Central memory CD8-positive, alpha-beta T cell (primary cell): ENCODE measurements around the gene LANCL1.

ENCODE experiments used
- ATAC-seq: fragments of 150-1000 bp; cut with Tn5 transposase; replicated peaks from 2 replicates; pipeline ENCODE4 v1.10.0; 2022; ENCODE audit warnings: mild to moderate bottlenecking, moderate FRiP score, moderate number of reproducible peaks; ENCODE audit not compliant: poor library complexity, severe bottlenecking; ENCODE audit errors: extremely low read depth
- DNase-seq, 2 donors: peaks; one replicate each; pipeline ENCODE4 v3.0.0; 2021; ENCODE audit warnings: low spot score in 2 of 2
- H3K27ac Mint-ChIP-seq: one replicate; pipeline ENCODE4 v1.8.0; 2022; ENCODE audit warnings: low read depth, mild to moderate bottlenecking, moderate library complexity, mixed read lengths
- H3K27me3 Mint-ChIP-seq: one replicate; pipeline ENCODE4 v1.8.0; 2022; ENCODE audit warnings: mixed read lengths
- H3K36me3 Mint-ChIP-seq: one replicate; pipeline ENCODE4 v1.8.0; 2022; ENCODE audit warnings: mild to moderate bottlenecking, moderate library complexity, mixed read lengths; ENCODE audit not compliant: insufficient read depth
- H3K4me1 Mint-ChIP-seq: one replicate; pipeline ENCODE4 v1.8.0; 2022; ENCODE audit warnings: mixed read lengths
- H3K4me3 Mint-ChIP-seq: one replicate; pipeline ENCODE4 v1.8.0; 2022; ENCODE audit warnings: mild to moderate bottlenecking, moderate library complexity, mixed read lengths
- H3K9me3 Mint-ChIP-seq: one replicate; pipeline ENCODE4 v1.8.0; 2022; ENCODE audit warnings: mixed read lengths

Gene LANCL1, protein sequence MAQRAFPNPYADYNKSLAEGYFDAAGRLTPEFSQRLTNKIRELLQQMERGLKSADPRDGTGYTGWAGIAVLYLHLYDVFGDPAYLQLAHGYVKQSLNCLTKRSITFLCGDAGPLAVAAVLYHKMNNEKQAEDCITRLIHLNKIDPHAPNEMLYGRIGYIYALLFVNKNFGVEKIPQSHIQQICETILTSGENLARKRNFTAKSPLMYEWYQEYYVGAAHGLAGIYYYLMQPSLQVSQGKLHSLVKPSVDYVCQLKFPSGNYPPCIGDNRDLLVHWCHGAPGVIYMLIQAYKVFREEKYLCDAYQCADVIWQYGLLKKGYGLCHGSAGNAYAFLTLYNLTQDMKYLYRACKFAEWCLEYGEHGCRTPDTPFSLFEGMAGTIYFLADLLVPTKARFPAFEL

DNA sequence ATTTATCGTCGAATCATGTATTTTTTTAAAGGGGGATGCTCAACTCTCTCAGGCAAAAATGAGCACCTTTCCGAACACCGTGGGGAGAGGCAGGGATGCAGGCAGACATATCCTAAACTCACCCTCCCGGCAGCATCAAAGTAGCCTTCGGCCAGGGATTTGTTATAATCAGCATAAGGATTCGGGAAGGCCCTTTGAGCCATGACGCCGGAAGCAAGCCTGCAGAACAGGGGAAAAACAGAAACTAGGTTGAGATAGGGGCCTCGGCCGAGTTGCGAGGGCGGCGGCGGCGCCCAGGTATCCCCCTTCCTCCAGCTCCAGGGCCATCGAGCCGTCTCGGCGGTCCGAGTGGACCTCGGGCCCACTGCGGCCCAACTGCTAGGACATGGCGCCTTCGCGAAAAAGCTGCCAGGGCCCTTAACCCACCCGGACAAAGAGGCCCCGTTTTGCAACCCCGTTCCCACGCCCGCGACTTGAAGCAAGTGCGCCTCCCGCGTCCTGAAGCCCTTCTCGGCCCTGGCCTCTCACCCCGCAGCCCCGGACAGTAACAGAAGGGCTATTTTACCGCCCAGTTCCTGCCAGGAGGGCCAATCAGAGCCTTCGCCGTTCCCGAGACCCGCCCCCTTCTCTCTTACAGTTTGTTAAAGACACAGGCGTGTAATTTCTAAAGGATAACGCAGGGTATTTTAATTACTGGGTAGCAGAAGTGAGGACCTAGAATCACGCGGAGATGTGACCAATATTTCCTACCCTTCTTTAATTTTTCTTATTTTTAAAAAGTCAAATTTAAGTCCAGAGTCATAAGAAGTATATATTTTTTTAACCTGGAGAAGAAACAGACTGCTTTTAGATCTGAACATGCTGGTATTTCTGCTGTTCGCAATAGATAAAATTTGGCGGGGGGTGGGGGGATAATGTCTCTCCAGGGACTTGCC lies at the start of gene LANCL1:
LANCL1 (minus strand) TSS at position 566 of the 935 bp plus-strand sequence; CDS start at position 203, 363 bp downstream.
- no peaks in the 10 kb centered on the region for H3K27me3 Mint-ChIP-seq
- peak; percentile 61 to 66 for DNase-seq
- H3K9me3 Mint-ChIP-seq, result no peaks in the 10 kb centered on the region
- H3K4me1 Mint-ChIP-seq, result peaks cover 56% of the 10 kb centered on the region
- peaks cover 19% of the 10 kb centered on the region for H3K36me3 Mint-ChIP-seq
- H3K27ac Mint-ChIP-seq, result peak within 1 kb of the TSS; percentile 98
- peak; percentile 91 for ATAC-seq
- H3K4me3 Mint-ChIP-seq, result peak within 1 kb of the TSS; percentile 100

DNA sequence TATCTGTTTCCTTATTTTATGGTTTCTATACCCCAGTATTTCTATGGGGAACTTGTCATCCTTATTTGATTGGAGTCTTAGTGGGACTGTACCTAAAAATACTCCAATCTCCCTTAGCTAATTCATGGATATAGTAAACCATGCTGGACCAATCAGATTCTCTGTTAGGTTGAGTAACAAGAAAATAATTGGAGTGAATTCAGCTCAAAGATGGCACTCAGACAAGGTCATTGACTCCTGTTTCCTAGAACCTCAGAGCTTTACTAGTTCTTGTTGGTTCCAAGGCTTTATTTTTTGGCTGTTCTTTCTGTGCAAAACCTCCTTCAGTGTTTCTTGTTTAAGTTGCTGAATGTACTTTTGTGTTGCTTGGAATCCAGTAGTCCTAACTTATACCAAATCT lies 48.0 kb upstream of the LANCL1 start:
- Mint-ChIP-seq H3K9me3 (no peaks in the 10 kb centered on the region), H3K4me1 (no peaks in the 10 kb centered on the region), H3K27me3 (peaks cover 52% of the 10 kb centered on the region), H3K36me3 (no peaks in the 10 kb centered on the region), H3K4me3 (no peak overlapping the region), H3K27ac (no peak overlapping the region)
- ATAC-seq (no peak), DNase-seq (no peak)

DNA sequence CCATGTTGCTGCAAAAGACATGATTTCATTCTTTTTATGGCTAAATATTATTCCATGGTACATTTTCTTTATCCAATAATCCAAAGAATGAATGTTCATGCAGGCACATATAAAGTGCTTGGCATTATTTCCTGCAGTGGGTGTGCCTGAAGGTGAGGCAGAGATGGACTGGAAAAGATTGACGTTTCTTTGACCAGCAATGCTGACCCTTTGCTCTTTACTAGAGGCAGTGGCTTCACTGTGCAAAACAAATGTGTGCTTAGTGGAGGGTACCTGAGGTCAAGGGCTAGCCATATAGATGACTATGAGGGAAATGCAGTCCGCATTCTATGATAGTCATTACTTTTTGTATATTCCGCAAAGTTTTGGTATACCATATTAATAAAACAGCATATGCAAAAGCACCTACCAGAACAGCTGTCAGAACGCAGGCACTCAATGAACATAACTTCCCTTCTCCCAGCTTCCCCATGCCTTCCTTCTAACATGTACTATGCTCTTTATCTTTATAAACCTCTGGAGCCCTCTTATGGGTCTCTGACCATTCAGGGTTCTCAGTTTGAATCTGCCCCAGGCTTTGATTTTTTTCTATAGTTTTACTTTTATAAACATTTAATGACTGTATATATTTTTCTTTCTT lies 47.2 kb upstream of the LANCL1 start:
- Mint-ChIP-seq H3K4me3 (no peak overlapping the region), H3K27ac (no peak overlapping the region), H3K9me3 (no peaks in the 10 kb centered on the region), H3K36me3 (no peaks in the 10 kb centered on the region), H3K4me1 (no peaks in the 10 kb centered on the region), H3K27me3 (peaks cover 52% of the 10 kb centered on the region)
- DNase-seq, result no peak
- ATAC-seq, result no peak

DNA sequence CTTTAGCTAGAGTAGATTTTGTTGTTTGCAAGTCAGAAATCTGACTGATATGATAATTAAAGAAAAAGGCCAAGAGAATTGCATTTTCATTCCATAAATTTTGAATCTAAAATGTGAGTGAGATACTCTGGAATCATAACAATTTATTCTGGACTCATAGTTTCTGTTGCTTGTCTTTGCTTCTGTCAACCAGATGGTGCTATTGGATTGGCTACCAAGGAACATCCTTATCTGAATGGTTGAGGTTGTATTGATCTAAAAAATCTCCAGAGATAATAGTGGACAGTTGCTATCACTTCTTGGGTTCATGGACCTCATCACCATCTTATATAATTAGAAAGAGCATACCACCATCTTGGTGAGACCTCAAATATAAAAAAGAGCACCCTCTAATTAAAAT lies 45.8 kb upstream of the LANCL1 start:
- H3K27me3 Mint-ChIP-seq, result peaks cover 52% of the 10 kb centered on the region
- no peak for ATAC-seq
- H3K4me1 Mint-ChIP-seq, result no peaks in the 10 kb centered on the region
- no peaks in the 10 kb centered on the region for H3K9me3 Mint-ChIP-seq
- no peaks in the 10 kb centered on the region for H3K36me3 Mint-ChIP-seq
- H3K4me3 Mint-ChIP-seq, result no peak overlapping the region
- no peak overlapping the region for H3K27ac Mint-ChIP-seq
- DNase-seq, result no peak

GRCh38 chr2:210519594-210519993 lies 43.0 kb upstream of the LANCL1 start:
- peaks cover 57% of the 10 kb centered on the region for H3K27me3 Mint-ChIP-seq
- no peaks in the 10 kb centered on the region for H3K36me3 Mint-ChIP-seq
- no peak overlapping the region for H3K27ac Mint-ChIP-seq
- H3K4me3 Mint-ChIP-seq, result no peak overlapping the region
- no peak for DNase-seq
- no peak for ATAC-seq
- H3K4me1 Mint-ChIP-seq, result no peaks in the 10 kb centered on the region
- peaks cover 6% of the 10 kb centered on the region for H3K9me3 Mint-ChIP-seq

- no peak overlapping the region for H3K27ac Mint-ChIP-seq
- H3K9me3 Mint-ChIP-seq, result peaks cover 6% of the 10 kb centered on the region
- peaks cover 54% of the 10 kb centered on the region for H3K27me3 Mint-ChIP-seq
- ATAC-seq (no peak), DNase-seq (no peak)
- H3K4me3 Mint-ChIP-seq, result no peak overlapping the region
- H3K36me3 Mint-ChIP-seq, result no peaks in the 10 kb centered on the region
- no peaks in the 10 kb centered on the region for H3K4me1 Mint-ChIP-seq
Observed at GRCh38 chr2:210517264-210517663, 40.7 kb upstream of the LANCL1 start.

DNA sequence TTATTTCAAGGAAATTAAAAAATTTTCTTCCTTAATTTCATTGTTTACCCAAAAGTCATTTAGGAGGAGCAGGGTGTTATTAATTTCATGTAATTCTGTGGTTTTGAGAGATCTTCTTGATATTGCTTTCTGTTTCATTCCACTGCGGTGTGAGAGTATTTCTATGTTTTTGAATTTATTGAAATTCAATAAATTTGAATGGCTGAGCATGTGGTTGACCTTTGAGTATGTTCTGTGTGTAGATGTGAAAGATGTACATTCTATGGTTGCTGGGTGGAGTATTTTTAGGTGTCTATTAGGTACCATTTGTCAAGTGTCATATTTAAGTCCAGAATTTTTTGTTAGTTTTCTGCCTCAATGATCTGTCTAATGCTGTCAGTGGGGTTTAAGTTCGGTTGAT lies 39.4 kb upstream of the LANCL1 start:
- Mint-ChIP-seq H3K36me3 (no peaks in the 10 kb centered on the region), H3K27me3 (peaks cover 40% of the 10 kb centered on the region), H3K4me3 (no peak overlapping the region), H3K4me1 (no peaks in the 10 kb centered on the region), H3K9me3 (peaks cover 6% of the 10 kb centered on the region), H3K27ac (no peak overlapping the region)
- DNase-seq (no peak), ATAC-seq (no peak)

DNA sequence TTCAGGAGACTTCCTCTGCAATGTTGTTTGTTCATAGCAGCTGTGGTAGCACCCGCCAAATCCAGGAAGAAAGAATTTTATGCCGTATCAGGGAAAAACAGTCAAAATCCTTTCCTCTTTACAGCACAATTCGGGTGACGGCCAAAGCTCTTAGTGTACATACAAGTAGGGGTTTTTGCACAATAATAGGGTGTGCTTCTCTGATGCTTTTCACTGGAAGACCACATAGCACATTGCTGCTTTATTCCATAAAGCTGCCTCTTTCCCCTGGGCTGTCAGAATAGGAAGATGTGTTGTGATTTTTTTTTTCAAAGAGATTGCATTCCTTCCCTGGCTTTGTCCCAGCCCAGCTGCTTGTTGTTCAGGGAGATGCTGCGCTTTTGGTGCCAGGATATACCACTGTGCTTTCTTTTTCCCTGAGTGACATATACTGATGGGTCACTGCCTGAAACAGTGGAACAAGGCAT lies 27.2 kb upstream of the LANCL1 start:
- no peak for DNase-seq
- Mint-ChIP-seq H3K4me3 (no peak overlapping the region), H3K36me3 (no peaks in the 10 kb centered on the region)

DNA sequence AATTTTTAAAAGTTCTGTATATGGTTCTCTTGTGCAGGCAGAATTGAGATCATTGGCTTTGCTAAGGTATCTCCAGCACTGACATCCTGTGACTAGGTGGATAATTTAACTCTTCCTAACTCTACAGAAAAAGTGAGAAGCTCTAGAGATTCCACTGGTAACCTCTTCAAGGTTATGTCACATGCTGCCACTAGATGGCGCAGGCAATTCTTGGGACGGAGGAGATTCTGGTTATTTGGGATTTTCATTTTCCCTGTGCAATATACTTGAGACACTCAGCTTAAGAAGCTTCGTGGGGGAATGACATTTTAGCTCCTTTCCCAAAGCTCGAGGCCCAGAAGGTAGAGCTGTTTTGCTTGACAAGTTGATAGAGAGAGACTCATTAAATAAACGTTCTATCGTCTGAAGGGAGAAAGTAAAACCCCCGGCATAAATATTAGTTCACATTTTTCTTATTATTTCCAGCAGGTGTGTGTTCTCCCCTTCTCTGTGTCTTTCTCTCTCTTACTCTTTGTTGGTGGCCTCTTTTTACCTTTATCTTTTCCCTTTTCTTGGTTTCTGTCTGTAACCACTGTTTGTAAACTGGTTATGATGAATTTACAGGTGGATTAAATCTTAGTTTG lies 26.6 kb upstream of the LANCL1 start:
- no peak for ATAC-seq
- H3K4me1 Mint-ChIP-seq, result peaks cover 7% of the 10 kb centered on the region
- peaks cover 7% of the 10 kb centered on the region for H3K9me3 Mint-ChIP-seq
- no peak overlapping the region for H3K4me3 Mint-ChIP-seq
- DNase-seq, result no peak
- H3K27me3 Mint-ChIP-seq, result peaks cover 58% of the 10 kb centered on the region
- no peaks in the 10 kb centered on the region for H3K36me3 Mint-ChIP-seq
- H3K27ac Mint-ChIP-seq, result no peak overlapping the region

More for the DNA sequence above, 27.2 kb upstream of the LANCL1 start:
- peaks cover 51% of the 10 kb centered on the region for H3K27me3 Mint-ChIP-seq
- peaks cover 7% of the 10 kb centered on the region for H3K4me1 Mint-ChIP-seq
- peaks cover 7% of the 10 kb centered on the region for H3K9me3 Mint-ChIP-seq
- no peak for ATAC-seq
- no peak overlapping the region for H3K27ac Mint-ChIP-seq

GRCh38 chr2:210496512-210496911 lies 20.0 kb upstream of the LANCL1 start:
- Mint-ChIP-seq H3K4me1 (no peaks in the 10 kb centered on the region), H3K9me3 (no peaks in the 10 kb centered on the region), H3K27ac (no peak overlapping the region), H3K36me3 (no peaks in the 10 kb centered on the region), H3K27me3 (peaks cover 24% of the 10 kb centered on the region), H3K4me3 (no peak overlapping the region)
- ATAC-seq (no peak), DNase-seq (no peak)

DNA sequence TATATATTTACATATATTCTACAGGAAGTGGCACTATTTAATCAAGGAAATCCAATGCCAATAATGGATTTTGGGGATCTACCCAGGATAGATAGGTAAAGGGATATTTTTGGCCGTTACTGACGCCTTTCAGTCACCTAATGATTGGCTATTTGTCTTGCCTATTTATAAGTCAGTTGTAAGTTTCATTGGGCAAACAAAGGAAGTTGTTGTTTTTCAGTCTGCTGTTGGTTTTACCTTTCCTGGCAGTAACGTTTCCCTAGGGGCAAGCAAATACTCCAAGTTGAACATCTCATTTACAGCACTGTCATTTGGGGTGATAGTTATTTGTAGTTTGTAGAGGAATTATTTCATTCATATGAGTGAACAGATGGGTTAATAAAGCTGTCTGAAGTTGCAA lies 17.0 kb upstream of the LANCL1 start:
- Mint-ChIP-seq H3K27me3 (peaks cover 12% of the 10 kb centered on the region), H3K4me3 (no peak overlapping the region), H3K9me3 (no peaks in the 10 kb centered on the region), H3K36me3 (no peaks in the 10 kb centered on the region), H3K4me1 (no peaks in the 10 kb centered on the region), H3K27ac (no peak overlapping the region)
- DNase-seq (no peak), ATAC-seq (no peak)

DNA sequence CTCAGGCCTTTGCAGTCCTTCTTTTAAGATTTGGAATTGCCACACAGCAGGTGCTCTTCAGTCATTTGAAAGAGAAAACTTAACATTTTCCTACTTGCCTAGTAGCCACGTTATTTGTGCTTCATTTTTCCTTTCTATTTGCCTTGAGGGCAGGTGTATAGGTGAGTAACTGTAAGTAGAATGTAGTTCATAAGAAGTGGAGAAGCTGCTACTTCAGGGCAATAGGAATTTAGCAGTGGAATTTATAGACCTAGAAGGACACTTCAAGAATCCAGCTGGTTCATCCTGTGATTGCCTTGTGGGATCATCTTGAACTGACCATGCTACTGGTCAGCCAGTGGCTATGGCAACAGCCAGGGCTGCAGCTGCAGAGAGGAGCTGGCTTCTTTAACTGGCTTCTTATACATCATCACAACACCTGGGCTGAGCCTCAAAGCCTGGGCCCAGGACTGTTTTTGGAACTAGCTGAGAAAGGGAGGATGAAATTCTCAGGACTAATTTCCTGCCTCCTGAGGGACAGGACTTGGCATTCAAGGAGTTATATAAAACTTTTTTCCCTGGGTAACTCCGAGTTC lies 5.1 kb upstream of the LANCL1 start:
- no peak overlapping the region for H3K4me3 Mint-ChIP-seq
- peaks cover 12% of the 10 kb centered on the region for H3K9me3 Mint-ChIP-seq
- no peak for DNase-seq
- H3K27ac Mint-ChIP-seq, result no peak overlapping the region
- no peaks in the 10 kb centered on the region for H3K36me3 Mint-ChIP-seq
- H3K27me3 Mint-ChIP-seq, result peaks cover 1% of the 10 kb centered on the region
- ATAC-seq, result no peak
- H3K4me1 Mint-ChIP-seq, result peaks cover 34% of the 10 kb centered on the region
